ENCODE results near the gene AGAP3. TPM values are rescaled to one million over a fixed set of nuclear protein-coding genes. Genes with fewer than 3 reads are reported as not detected.

The AGAP3 gene
- total and polyA plus RNA-seq, 4 donors, result 3.9 to 27.0 (median 17.6) TPM

DNA sequence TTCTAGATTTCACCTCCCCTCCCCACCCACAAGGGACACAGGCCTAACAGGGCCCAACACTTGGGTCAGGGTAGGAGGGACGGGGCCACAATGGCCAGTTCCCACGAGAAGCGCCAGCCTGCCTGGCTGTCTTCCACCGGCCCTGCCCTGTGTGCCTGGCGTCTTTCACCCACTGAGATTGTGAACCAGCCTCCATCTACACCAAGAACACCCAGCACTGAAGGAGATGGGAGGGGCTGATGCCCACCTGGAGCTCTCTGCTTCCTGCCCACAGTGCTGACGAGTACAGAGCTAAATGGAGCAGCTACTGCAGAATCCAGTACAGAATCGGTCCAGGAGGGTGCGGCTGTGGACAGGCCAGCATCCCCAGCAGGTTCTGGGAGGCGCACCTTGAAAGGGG is 40.3 kb upstream of the AGAP3 start:
- Histone ChIP-seq H3K9ac (ENCODE audit: low read depth in 1 of 2, low read length in 2 of 2) (no peak overlapping the region), H3K4me3 (ENCODE audit: low read depth in 1 of 3, low read length in 3 of 3) (no peak overlapping the region), H3K36me3 (ENCODE audit: control insufficient read depth in 4 of 4, insufficient read depth in 3 of 4, low read depth in 1 of 4, low read length in 3 of 4) (peaks cover 0 to 13% (median 0%) of the 10 kb centered on the region in 4 donors), H3K27me3 (ENCODE audit: control insufficient read depth in 4 of 4, insufficient read depth in 4 of 4, low read length in 3 of 4) (no peaks in the 10 kb centered on the region), H3K27ac (ENCODE audit: low read depth in 1 of 2, low read length in 2 of 2) (no peak overlapping the region), H3K9me3 (ENCODE audit: control insufficient read depth in 4 of 4, low read length in 3 of 4) (no peaks in the 10 kb centered on the region), H3K4me1 (ENCODE audit: control insufficient read depth in 4 of 4, insufficient read depth in 4 of 4, low read length in 3 of 4) (peaks cover 0 to 2% (median 0%) of the 10 kb centered on the region in 4 donors)
- no peak for DNase-seq (ENCODE audit: low spot score)
- TF ChIP-seq, protein P1, sequence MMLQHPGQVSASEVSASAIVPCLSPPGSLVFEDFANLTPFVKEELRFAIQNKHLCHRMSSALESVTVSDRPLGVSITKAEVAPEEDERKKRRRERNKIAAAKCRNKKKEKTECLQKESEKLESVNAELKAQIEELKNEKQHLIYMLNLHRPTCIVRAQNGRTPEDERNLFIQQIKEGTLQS (IDR thresholded peaks at IDR 0.05), result no peak
- no peak for TF ChIP-seq EGR1 (IDR thresholded peaks at IDR 0.05; ENCODE audit: low read depth in 2 of 2)
- no peak for TF ChIP-seq RXRA (IDR thresholded peaks at IDR 0.05)
- no peak for TF ChIP-seq RAD21 (IDR thresholded peaks at IDR 0.05)
- no peak for TF ChIP-seq HNF4G (IDR thresholded peaks at IDR 0.05)
- 90% methylated on average over 9 of the region's 9 CpGs for WGBS

DNA sequence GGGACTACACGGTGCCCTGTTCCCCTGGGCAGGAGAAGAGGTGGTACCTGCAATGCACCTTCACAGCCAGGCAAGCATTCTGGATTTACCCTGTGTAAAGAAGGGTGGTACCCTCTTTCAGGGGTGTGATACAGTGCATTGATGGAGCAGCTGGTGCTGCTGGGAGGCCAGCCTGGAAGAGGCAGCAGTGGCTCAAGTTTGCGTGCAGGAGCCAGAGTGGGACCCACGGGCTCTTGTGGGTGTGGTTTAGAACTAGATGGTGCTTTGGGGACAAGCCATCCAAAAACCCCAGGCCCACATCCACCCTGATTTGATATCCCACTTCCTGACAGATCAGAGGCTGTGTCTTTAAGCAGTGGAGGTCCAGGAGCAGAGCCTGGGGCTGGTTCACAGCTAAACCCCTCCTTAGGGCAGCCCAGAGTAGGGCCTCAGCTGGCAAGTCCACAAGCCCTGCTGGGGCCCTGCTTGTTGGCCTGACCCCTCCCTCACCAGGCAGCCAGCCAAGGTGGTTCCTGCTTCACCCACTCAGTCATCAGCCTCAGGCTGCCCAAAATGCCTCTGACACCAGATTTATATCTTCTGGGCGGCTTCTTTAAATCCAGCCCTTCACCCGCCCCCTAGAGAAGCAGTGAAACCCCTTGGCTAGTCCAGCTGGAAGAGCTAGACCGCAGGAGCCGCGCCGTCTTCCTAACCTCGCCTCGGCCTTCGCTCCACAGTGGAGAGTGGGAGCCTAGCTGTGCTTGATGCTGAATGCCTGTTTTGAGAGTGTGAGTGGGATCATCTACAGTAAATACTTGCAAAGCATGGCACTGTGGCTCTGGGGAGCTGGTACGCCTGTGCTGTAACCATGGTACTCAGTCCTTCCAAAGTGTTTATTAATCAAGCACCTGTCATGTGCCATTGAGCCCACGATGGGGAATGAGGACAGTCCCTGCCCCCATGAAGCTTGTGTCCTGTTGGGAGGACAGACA is 39.4 kb upstream of the AGAP3 start:
- Histone ChIP-seq H3K27ac (ENCODE audit: low read depth in 1 of 2, low read length in 2 of 2) (no peak overlapping the region), H3K4me1 (ENCODE audit: control insufficient read depth in 4 of 4, insufficient read depth in 4 of 4, low read length in 3 of 4) (peaks cover 0 to 2% (median 0%) of the 10 kb centered on the region in 4 donors), H3K4me3 (ENCODE audit: low read depth in 1 of 3, low read length in 3 of 3) (no peak overlapping the region), H3K27me3 (ENCODE audit: control insufficient read depth in 4 of 4, insufficient read depth in 4 of 4, low read length in 3 of 4) (no peaks in the 10 kb centered on the region), H3K9ac (ENCODE audit: low read depth in 1 of 2, low read length in 2 of 2) (no peak overlapping the region), H3K9me3 (ENCODE audit: control insufficient read depth in 4 of 4, low read length in 3 of 4) (no peaks in the 10 kb centered on the region), H3K36me3 (ENCODE audit: control insufficient read depth in 4 of 4, insufficient read depth in 3 of 4, low read depth in 1 of 4, low read length in 3 of 4) (peaks cover 0 to 12% (median 0%) of the 10 kb centered on the region in 4 donors)
- WGBS, result 78% methylated on average over 14 of the region's 14 CpGs
- no peak for DNase-seq (ENCODE audit: low spot score)
- TF ChIP-seq HNF4A (conservative IDR thresholded peaks at IDR 0.05) (no peak), FOXA2 (IDR thresholded peaks at IDR 0.05) (no peak), HNF4G (IDR thresholded peaks at IDR 0.05) (no peak), NR2F2 (IDR thresholded peaks at IDR 0.05) (no peak), GABPA (IDR thresholded peaks at IDR 0.05 in 1 of 2, conservative IDR thresholded peaks at IDR 0.05 in 1 of 2) (no peak), RXRA (IDR thresholded peaks at IDR 0.05) (no peak), RAD21 (IDR thresholded peaks at IDR 0.05) (no peak), YY1 (IDR thresholded peaks at IDR 0.05) (no peak), SP1 (IDR thresholded peaks at IDR 0.05) (no peak), TAF1 (conservative IDR thresholded peaks at IDR 0.05) (no peak), EGR1 (IDR thresholded peaks at IDR 0.05; ENCODE audit: low read depth in 2 of 2) (no peak), FOXA1 (IDR thresholded peaks at IDR 0.05) (no peak), JUND (IDR thresholded peaks at IDR 0.05) (no peak)
- TF ChIP-seq, protein P2, sequence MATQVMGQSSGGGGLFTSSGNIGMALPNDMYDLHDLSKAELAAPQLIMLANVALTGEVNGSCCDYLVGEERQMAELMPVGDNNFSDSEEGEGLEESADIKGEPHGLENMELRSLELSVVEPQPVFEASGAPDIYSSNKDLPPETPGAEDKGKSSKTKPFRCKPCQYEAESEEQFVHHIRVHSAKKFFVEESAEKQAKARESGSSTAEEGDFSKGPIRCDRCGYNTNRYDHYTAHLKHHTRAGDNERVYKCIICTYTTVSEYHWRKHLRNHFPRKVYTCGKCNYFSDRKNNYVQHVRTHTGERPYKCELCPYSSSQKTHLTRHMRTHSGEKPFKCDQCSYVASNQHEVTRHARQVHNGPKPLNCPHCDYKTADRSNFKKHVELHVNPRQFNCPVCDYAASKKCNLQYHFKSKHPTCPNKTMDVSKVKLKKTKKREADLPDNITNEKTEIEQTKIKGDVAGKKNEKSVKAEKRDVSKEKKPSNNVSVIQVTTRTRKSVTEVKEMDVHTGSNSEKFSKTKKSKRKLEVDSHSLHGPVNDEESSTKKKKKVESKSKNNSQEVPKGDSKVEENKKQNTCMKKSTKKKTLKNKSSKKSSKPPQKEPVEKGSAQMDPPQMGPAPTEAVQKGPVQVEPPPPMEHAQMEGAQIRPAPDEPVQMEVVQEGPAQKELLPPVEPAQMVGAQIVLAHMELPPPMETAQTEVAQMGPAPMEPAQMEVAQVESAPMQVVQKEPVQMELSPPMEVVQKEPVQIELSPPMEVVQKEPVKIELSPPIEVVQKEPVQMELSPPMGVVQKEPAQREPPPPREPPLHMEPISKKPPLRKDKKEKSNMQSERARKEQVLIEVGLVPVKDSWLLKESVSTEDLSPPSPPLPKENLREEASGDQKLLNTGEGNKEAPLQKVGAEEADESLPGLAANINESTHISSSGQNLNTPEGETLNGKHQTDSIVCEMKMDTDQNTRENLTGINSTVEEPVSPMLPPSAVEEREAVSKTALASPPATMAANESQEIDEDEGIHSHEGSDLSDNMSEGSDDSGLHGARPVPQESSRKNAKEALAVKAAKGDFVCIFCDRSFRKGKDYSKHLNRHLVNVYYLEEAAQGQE (IDR thresholded peaks at IDR 0.05), result no peak
- TF ChIP-seq, protein P3, sequence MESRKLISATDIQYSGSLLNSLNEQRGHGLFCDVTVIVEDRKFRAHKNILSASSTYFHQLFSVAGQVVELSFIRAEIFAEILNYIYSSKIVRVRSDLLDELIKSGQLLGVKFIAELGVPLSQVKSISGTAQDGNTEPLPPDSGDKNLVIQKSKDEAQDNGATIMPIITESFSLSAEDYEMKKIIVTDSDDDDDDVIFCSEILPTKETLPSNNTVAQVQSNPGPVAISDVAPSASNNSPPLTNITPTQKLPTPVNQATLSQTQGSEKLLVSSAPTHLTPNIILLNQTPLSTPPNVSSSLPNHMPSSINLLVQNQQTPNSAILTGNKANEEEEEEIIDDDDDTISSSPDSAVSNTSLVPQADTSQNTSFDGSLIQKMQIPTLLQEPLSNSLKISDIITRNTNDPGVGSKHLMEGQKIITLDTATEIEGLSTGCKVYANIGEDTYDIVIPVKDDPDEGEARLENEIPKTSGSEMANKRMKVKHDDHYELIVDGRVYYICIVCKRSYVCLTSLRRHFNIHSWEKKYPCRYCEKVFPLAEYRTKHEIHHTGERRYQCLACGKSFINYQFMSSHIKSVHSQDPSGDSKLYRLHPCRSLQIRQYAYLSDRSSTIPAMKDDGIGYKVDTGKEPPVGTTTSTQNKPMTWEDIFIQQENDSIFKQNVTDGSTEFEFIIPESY (IDR thresholded peaks at IDR 0.05), result no peak
- TF ChIP-seq, protein P4, sequence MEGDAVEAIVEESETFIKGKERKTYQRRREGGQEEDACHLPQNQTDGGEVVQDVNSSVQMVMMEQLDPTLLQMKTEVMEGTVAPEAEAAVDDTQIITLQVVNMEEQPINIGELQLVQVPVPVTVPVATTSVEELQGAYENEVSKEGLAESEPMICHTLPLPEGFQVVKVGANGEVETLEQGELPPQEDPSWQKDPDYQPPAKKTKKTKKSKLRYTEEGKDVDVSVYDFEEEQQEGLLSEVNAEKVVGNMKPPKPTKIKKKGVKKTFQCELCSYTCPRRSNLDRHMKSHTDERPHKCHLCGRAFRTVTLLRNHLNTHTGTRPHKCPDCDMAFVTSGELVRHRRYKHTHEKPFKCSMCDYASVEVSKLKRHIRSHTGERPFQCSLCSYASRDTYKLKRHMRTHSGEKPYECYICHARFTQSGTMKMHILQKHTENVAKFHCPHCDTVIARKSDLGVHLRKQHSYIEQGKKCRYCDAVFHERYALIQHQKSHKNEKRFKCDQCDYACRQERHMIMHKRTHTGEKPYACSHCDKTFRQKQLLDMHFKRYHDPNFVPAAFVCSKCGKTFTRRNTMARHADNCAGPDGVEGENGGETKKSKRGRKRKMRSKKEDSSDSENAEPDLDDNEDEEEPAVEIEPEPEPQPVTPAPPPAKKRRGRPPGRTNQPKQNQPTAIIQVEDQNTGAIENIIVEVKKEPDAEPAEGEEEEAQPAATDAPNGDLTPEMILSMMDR (IDR thresholded peaks at IDR 0.05; ENCODE audit: low read depth, low read length, missing input control), result no peak
- TF ChIP-seq, protein P5, sequence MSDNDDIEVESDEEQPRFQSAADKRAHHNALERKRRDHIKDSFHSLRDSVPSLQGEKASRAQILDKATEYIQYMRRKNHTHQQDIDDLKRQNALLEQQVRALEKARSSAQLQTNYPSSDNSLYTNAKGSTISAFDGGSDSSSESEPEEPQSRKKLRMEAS (IDR thresholded peaks at IDR 0.05), result no peak
